ENCODE data around the gene PCDHAC1. TPM values are rescaled to one million over a fixed set of nuclear protein-coding genes. Genes with fewer than 3 reads are reported as not detected.
"Not testable (repeated sequence)": the region's sequence is repeated elsewhere in the genome, so short reads cannot be mapped to it uniquely, and the experiment has no call there.

PCDHAC1 gene, protein sequence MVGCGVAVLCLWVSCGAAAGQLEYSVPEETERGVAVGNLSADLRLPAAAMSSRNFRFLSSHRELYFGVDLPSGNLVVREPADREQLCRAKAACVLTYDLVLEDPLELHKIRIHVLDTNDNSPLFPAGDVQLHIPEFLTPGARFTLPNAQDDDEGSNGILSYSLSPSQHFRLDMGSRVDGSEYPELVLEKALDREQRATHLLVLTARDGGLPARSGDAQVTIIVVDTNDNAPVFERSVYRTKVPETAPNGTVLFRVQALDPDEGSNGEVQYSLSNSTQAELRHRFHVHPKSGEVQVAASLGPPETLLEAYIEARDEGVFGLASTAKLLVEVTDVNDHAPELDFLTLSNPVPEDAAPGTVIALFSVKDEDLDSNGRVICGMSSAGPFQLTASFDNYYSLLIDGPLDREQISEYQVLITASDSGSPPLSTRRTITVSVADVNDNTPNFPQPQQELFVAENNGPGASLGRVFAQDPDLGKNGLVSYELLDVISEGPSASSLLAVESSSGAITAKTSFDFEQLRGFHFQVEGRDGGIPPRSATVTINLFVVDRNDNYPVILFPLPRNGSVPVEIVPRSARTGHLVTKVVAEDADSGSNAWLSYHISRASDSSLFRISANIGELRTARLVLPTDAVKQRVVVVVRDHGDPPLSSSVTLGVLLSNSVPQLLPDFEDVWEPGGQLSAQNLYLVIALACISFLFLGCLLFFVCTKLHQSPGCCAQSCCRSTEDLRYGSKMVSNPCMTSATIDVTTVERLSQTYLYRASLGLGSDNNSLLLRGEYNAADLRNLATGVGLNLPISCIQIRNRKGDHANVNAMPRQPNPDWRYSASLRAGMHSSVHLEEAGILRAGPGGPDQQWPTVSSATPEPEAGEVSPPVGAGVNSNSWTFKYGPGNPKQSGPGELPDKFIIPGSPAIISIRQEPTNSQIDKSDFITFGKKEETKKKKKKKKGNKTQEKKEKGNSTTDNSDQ
- 0.58 TPM for polyA plus RNA-seq (2013, experiment 1 of 2)
- 0.59 TPM for polyA plus RNA-seq (2013, experiment 2 of 2)

GRCh38 chr5:140925806-140926442, at the start of gene PCDHAC1:
PCDHAC1 (plus strand) TSS chr5:140926299; CDS start chr5:140926893, 594 bp downstream.
- Histone ChIP-seq H3K4ac (ENCODE audit: low read depth in 1 of 2, low read length in 2 of 2) (no peak within 1 kb of the TSS), H3K4me1 (ENCODE audit: control insufficient read depth, insufficient read depth, low read depth, low read length) (peaks cover 20% of the 10 kb centered on the region), H2BK120ac (ENCODE audit: low read depth, low read length) (no peak within 1 kb of the TSS), H3K27me3 (ENCODE audit: control insufficient read depth in 1 of 2, insufficient read depth in 1 of 2, low read length in 2 of 2) (peaks cover 14 to 38% of the 10 kb centered on the region in 2 experiments), H3K14ac (ENCODE audit: low read length in 2 of 2) (peak within 1 kb of the TSS in 1 of 2 experiments; percentile 94), H3K9ac (ENCODE audit: low read length) (peak within 1 kb of the TSS; percentile 36), H3K27ac (ENCODE audit: low read length, poor library complexity, severe bottlenecking) (no peak within 1 kb of the TSS), H3K23ac (ENCODE audit: low read length in 2 of 2) (peak within 1 kb of the TSS in 1 of 2 experiments; percentile 96), H4K91ac (ENCODE audit: low read length) (no peak within 1 kb of the TSS), H3K4me2 (ENCODE audit: low read length, poor library complexity, severe bottlenecking) (peak within 1 kb of the TSS; percentile 85), H2BK15ac (ENCODE audit: low read depth, poor library complexity, severe bottlenecking) (no peak within 1 kb of the TSS), H3K36me3 (ENCODE audit: control insufficient read depth in 1 of 2, insufficient read depth in 2 of 2, low read depth in 1 of 2, low read length in 2 of 2) (no peaks in the 10 kb centered on the region), H2BK5ac (ENCODE audit: low read depth, low read length, poor library complexity, severe bottlenecking) (no peak within 1 kb of the TSS), H3K4me3 (ENCODE audit: insufficient read depth in 1 of 2, low read depth in 1 of 2, low read length in 2 of 2) (peak within 1 kb of the TSS; percentile 59 to 75), H2AFZ (ENCODE audit: low read depth, low read length) (peak within 1 kb of the TSS; percentile 60), H3K18ac (ENCODE audit: low read depth in 1 of 2, low read length in 2 of 2) (peak within 1 kb of the TSS in 1 of 2 experiments; percentile 61), H2AK5ac (ENCODE audit: low read length, severe bottlenecking) (no peak within 1 kb of the TSS), H3K9me3 (ENCODE audit: control insufficient read depth, low read length) (peaks cover 9% of the 10 kb centered on the region), H2BK12ac (ENCODE audit: low read length in 2 of 2) (peak within 1 kb of the TSS in 1 of 2 experiments; percentile 47), H3K79me1 (replicated peaks; ENCODE audit: low read length, poor library complexity, severe bottlenecking) (peaks cover 3% of the 10 kb centered on the region), H4K8ac (ENCODE audit: low read length) (no peak within 1 kb of the TSS)
- DNase-seq: peak; percentile 24
- 2% methylated on average over 39 of the region's 41 CpGs for WGBS

DNA sequence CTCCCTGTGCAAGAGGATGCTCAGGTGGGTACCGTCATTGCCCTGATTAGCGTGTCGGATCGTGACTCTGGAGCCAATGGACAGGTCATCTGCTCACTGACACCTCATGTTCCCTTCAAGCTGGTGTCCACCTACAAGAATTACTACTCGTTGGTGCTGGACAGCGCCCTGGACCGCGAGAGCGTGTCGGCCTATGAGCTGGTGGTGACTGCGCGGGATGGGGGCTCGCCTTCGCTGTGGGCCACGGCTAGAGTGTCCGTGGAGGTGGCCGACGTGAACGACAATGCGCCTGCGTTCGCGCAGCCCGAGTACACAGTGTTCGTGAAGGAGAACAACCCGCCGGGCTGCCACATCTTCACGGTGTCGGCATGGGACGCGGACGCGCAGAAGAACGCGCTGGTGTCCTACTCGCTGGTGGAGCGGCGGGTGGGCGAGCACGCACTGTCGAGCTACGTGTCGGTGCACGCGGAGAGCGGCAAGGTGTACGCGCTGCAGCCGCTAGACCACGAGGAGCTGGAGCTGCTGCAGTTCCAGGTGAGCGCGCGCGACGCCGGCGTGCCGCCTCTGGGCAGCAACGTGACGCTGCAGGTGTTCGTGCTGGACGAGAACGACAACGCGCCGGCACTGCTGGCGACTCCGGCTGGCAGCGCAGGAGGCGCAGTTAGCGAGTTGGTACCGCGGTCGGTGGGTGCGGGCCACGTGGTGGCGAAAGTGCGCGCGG, 49.4 kb upstream of the PCDHAC1 start:
- H3K18ac ChIP-seq (ENCODE audit: low read depth in 1 of 2, low read length in 2 of 2); H3K14ac ChIP-seq (ENCODE audit: low read length in 2 of 2); H3K4me1 ChIP-seq (ENCODE audit: control insufficient read depth, insufficient read depth, low read depth, low read length); H2BK12ac ChIP-seq (ENCODE audit: low read length in 2 of 2); H4K91ac ChIP-seq (ENCODE audit: low read length); H2BK120ac ChIP-seq (ENCODE audit: low read depth, low read length); H2BK15ac ChIP-seq (ENCODE audit: low read depth, poor library complexity, severe bottlenecking); H4K8ac ChIP-seq (ENCODE audit: low read length); H3K79me1 ChIP-seq (replicated peaks; ENCODE audit: low read length, poor library complexity, severe bottlenecking); H3K27ac ChIP-seq (ENCODE audit: low read length, poor library complexity, severe bottlenecking); H2AK5ac ChIP-seq (ENCODE audit: low read length, severe bottlenecking); H3K27me3 ChIP-seq (ENCODE audit: control insufficient read depth in 1 of 2, insufficient read depth in 1 of 2, low read length in 2 of 2); DNase-seq; H3K4me2 ChIP-seq (ENCODE audit: low read length, poor library complexity, severe bottlenecking); H3K4me3 ChIP-seq (ENCODE audit: insufficient read depth in 1 of 2, low read depth in 1 of 2, low read length in 2 of 2); H3K4ac ChIP-seq (ENCODE audit: low read depth in 1 of 2, low read length in 2 of 2); H3K23ac ChIP-seq (ENCODE audit: low read length in 2 of 2); H3K9ac ChIP-seq (ENCODE audit: low read length); H2AFZ ChIP-seq (ENCODE audit: low read depth, low read length); H2BK5ac ChIP-seq (ENCODE audit: low read depth, low read length, poor library complexity, severe bottlenecking): not testable (repeated sequence)
- Histone ChIP-seq H3K36me3 (ENCODE audit: control insufficient read depth in 1 of 2, insufficient read depth in 2 of 2, low read depth in 1 of 2, low read length in 2 of 2) (peaks cover 0 to 12% of the 10 kb centered on the region in 2 experiments), H3K9me3 (ENCODE audit: control insufficient read depth, low read length) (peaks cover 51% of the 10 kb centered on the region)
- 98% methylated on average over 80 of the region's 80 CpGs for WGBS

- DNase-seq: no peak
- peaks cover 50% of the 10 kb centered on the region for H3K9me3 ChIP-seq (ENCODE audit: control insufficient read depth, low read length)
- H3K14ac ChIP-seq (ENCODE audit: low read length in 2 of 2): no peak overlapping the region
- no peak overlapping the region for H2BK15ac ChIP-seq (ENCODE audit: low read depth, poor library complexity, severe bottlenecking)
- no peak overlapping the region for H3K18ac ChIP-seq (ENCODE audit: low read depth in 1 of 2, low read length in 2 of 2)
- H3K9ac ChIP-seq (ENCODE audit: low read length): no peak overlapping the region
- no peak overlapping the region for H3K23ac ChIP-seq (ENCODE audit: low read length in 2 of 2)
- no peak overlapping the region for H2BK5ac ChIP-seq (ENCODE audit: low read depth, low read length, poor library complexity, severe bottlenecking)
- H3K79me1 ChIP-seq (replicated peaks; ENCODE audit: low read length, poor library complexity, severe bottlenecking): peaks cover 3% of the 10 kb centered on the region
- no peak overlapping the region for H3K4ac ChIP-seq (ENCODE audit: low read depth in 1 of 2, low read length in 2 of 2)
- H3K27ac ChIP-seq (ENCODE audit: low read length, poor library complexity, severe bottlenecking): no peak overlapping the region
- peak overlapping the region; percentile 15 for H4K91ac ChIP-seq (ENCODE audit: low read length)
- H2AFZ ChIP-seq (ENCODE audit: low read depth, low read length): no peak overlapping the region
- H3K4me3 ChIP-seq (ENCODE audit: insufficient read depth in 1 of 2, low read depth in 1 of 2, low read length in 2 of 2): no peak overlapping the region
- 96% methylated on average over 37 of the region's 37 CpGs for WGBS
- no peaks in the 10 kb centered on the region for H3K27me3 ChIP-seq (ENCODE audit: control insufficient read depth in 1 of 2, insufficient read depth in 1 of 2, low read length in 2 of 2)
- no peak overlapping the region for H3K4me2 ChIP-seq (ENCODE audit: low read length, poor library complexity, severe bottlenecking)
- no peak overlapping the region for H2AK5ac ChIP-seq (ENCODE audit: low read length, severe bottlenecking)
- H2BK12ac ChIP-seq (ENCODE audit: low read length in 2 of 2): no peak overlapping the region
- H4K8ac ChIP-seq (ENCODE audit: low read length): no peak overlapping the region
- H3K4me1 ChIP-seq (ENCODE audit: control insufficient read depth, insufficient read depth, low read depth, low read length): peaks cover 8% of the 10 kb centered on the region
- peaks cover 0 to 15% of the 10 kb centered on the region in 2 experiments for H3K36me3 ChIP-seq (ENCODE audit: control insufficient read depth in 1 of 2, insufficient read depth in 2 of 2, low read depth in 1 of 2, low read length in 2 of 2)
- no peak overlapping the region for H2BK120ac ChIP-seq (ENCODE audit: low read depth, low read length)
Observed at GRCh38 chr5:140877262-140877581, 48.9 kb upstream of the PCDHAC1 start.

All from mesenchymal stem cell (in vitro differentiated cells and primary cell).